Esophagus squamous epithelium (tissue), 4 donors: ENCODE measurements around the gene KTI12.

Experiments
- CTCF ChIP-seq, 6 experiments: fragments of 450-650 bp in 4 of 6; fragments of 200-600 bp in 2 of 6; sonication (generic) in 2 of 6; IDR thresholded peaks; one replicate each; pipeline ENCODE4 v1.5.1; 2016 to 2019; ENCODE audit warnings: antibody characterized with exemption in 6 of 6, mild to moderate bottlenecking in 4 of 6, moderate library complexity in 4 of 6
- POLR2A ChIP-seq, 4 donors: fragments of 450-650 bp; IDR thresholded peaks; one replicate each; pipeline ENCODE4 v1.6.1; 2017; ENCODE audit warnings: antibody characterized with exemption in 4 of 4, mild to moderate bottlenecking in 4 of 4, moderate library complexity in 3 of 4

- no peak for TF ChIP-seq CTCF (IDR thresholded peaks at IDR 0.05)
- TF ChIP-seq POLR2A (IDR thresholded peaks at IDR 0.05): no peak
These were observed 51.4 kb downstream of the KTI12 start for GRCh38 chr1:51982161-51982560.
